SU-DHL-6 (cell line): Measurements from ENCODE around the gene PKD2.

ENCODE experiments used
- H2AFZ ChIP-seq: fragments of 200-600 bp; sonication (generic); 2 replicates; pipeline ENCODE4 v1.6.1; 2014; ENCODE audit warnings: low read depth, mild to moderate bottlenecking, moderate library complexity, mixed read lengths, antibody characterized with exemption, low read length; ENCODE audit not compliant: severe bottlenecking
- H3F3A ChIP-seq: fragments of 200-600 bp; shearing (Covaris generic); 2 replicates; pipeline ENCODE4 v1.6.0; 2016; ENCODE audit warnings: antibody characterized with exemption, mild to moderate bottlenecking; ENCODE audit not compliant: insufficient read depth
- H3K27ac ChIP-seq: fragments of 200-600 bp; sonication (generic); 2 replicates; pipeline ENCODE4 v1.5.1; 2016; ENCODE audit warnings: low read depth, mild to moderate bottlenecking, low read length, moderate library complexity, mixed read lengths
- H3K27me3 ChIP-seq: fragments of 200-600 bp; sonication (generic), shearing (Covaris generic); 2 replicates; pipeline ENCODE4 v1.6.0; 2014; ENCODE audit warnings: mild to moderate bottlenecking, low read length
- H3K36me3 ChIP-seq: fragments of 200-600 bp; sonication (generic); 2 replicates; pipeline ENCODE4 v1.6.1; 2014; ENCODE audit warnings: mild to moderate bottlenecking, low read length, mixed read lengths
- H3K4me2 ChIP-seq: fragments of 300-600, 200-600 bp; shearing (Covaris generic), sonication (generic); 2 replicates; pipeline ENCODE4 v1.6.0; 2014; ENCODE audit warnings: low read length, low read depth, mild to moderate bottlenecking; ENCODE audit not compliant: poor library complexity, severe bottlenecking
- H3K4me3 ChIP-seq: fragments of 200-600 bp; sonication (generic); 2 replicates; pipeline ENCODE4 v1.5.1; 2014; ENCODE audit warnings: antibody characterized with exemption, low read length, mild to moderate bottlenecking, mixed read lengths; ENCODE audit not compliant: insufficient read depth, poor library complexity, severe bottlenecking
- H3K79me2 ChIP-seq: fragments of 200-600 bp; sonication (generic); 2 replicates; pipeline ENCODE4 v1.6.1; 2014; ENCODE audit warnings: mild to moderate bottlenecking, low read length, moderate library complexity; ENCODE audit not compliant: insufficient read depth
- H3K9ac ChIP-seq: fragments of 200-600 bp; sonication (generic); 2 replicates; pipeline ENCODE4 v1.7.0; 2014; ENCODE audit warnings: mild to moderate bottlenecking, low read length
- H3K9me2 ChIP-seq: fragments of 200-600 bp; sonication (generic); replicated peaks from 2 replicates; pipeline ENCODE4 v1.6.1; 2014; ENCODE audit warnings: low read length; ENCODE audit not compliant: insufficient read depth
- H3K9me3 ChIP-seq: fragments of 200-600 bp; sonication (generic); 2 replicates; pipeline ENCODE4 v1.6.1; 2014; ENCODE audit warnings: low read length, mixed read lengths; ENCODE audit not compliant: insufficient read depth
- H4K20me1 ChIP-seq: fragments of 200-600 bp; sonication (generic); 2 replicates; pipeline ENCODE4 v1.6.1; 2014; ENCODE audit warnings: low read depth, mild to moderate bottlenecking, antibody characterized with exemption, low read length, moderate library complexity, mixed read lengths
- EZH2phosphoT487 ChIP-seq: fragments of 200-600 bp; sonication (generic), shearing (Covaris generic); conservative IDR thresholded peaks from 2 replicates; pipeline ENCODE4 v1.6.1; 2018; ENCODE audit warnings: mild to moderate bottlenecking, antibody characterized with exemption, low read length, moderate library complexity, mixed read lengths
- TF ChIP-seq, protein P1 (sequence below): fragments of 200-600 bp; sonication (generic); IDR thresholded peaks from one replicate; pipeline ENCODE4 v1.5.1; 2017; ENCODE audit warnings: antibody characterized with exemption, mild to moderate bottlenecking, low read length, moderate library complexity; ENCODE audit not compliant: insufficient read depth, poor library complexity, severe bottlenecking

The PKD2 gene

DNA sequence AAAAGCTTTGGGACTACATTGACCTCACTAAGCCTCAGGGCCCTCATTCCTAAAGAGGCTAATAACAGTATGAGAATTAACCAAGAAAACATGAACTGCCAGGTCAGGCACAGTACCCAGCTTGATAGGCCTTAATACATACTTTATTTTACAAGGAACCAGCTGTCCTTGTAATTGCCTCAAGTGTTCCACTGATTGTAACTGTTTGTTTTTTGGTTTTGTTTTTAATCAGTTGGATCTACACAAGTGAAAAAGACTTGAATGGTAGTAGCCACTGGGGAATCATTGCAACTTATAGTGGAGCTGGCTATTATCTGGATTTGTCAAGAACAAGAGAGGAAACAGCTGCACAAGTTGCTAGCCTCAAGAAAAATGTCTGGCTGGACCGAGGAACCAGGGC lies 35.6 kb downstream of the PKD2 start:
- no peak overlapping the region for H3K9ac ChIP-seq
- no peaks in the 10 kb centered on the region for H3F3A ChIP-seq
- H3K4me2 ChIP-seq: no peak overlapping the region
- H3K79me2 ChIP-seq: no peaks in the 10 kb centered on the region
- no peak overlapping the region for H2AFZ ChIP-seq
- H3K9me3 ChIP-seq: no peaks in the 10 kb centered on the region
- H4K20me1 ChIP-seq: no peaks in the 10 kb centered on the region
- TF ChIP-seq EZH2phosphoT487: no peak
- TF ChIP-seq, protein P1, sequence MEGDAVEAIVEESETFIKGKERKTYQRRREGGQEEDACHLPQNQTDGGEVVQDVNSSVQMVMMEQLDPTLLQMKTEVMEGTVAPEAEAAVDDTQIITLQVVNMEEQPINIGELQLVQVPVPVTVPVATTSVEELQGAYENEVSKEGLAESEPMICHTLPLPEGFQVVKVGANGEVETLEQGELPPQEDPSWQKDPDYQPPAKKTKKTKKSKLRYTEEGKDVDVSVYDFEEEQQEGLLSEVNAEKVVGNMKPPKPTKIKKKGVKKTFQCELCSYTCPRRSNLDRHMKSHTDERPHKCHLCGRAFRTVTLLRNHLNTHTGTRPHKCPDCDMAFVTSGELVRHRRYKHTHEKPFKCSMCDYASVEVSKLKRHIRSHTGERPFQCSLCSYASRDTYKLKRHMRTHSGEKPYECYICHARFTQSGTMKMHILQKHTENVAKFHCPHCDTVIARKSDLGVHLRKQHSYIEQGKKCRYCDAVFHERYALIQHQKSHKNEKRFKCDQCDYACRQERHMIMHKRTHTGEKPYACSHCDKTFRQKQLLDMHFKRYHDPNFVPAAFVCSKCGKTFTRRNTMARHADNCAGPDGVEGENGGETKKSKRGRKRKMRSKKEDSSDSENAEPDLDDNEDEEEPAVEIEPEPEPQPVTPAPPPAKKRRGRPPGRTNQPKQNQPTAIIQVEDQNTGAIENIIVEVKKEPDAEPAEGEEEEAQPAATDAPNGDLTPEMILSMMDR: no peak
- H3K27ac ChIP-seq: no peak overlapping the region
- no peaks in the 10 kb centered on the region for H3K9me2 ChIP-seq
- no peak overlapping the region for H3K4me3 ChIP-seq
- no peaks in the 10 kb centered on the region for H3K27me3 ChIP-seq
- H3K36me3 ChIP-seq: no peaks in the 10 kb centered on the region

DNA sequence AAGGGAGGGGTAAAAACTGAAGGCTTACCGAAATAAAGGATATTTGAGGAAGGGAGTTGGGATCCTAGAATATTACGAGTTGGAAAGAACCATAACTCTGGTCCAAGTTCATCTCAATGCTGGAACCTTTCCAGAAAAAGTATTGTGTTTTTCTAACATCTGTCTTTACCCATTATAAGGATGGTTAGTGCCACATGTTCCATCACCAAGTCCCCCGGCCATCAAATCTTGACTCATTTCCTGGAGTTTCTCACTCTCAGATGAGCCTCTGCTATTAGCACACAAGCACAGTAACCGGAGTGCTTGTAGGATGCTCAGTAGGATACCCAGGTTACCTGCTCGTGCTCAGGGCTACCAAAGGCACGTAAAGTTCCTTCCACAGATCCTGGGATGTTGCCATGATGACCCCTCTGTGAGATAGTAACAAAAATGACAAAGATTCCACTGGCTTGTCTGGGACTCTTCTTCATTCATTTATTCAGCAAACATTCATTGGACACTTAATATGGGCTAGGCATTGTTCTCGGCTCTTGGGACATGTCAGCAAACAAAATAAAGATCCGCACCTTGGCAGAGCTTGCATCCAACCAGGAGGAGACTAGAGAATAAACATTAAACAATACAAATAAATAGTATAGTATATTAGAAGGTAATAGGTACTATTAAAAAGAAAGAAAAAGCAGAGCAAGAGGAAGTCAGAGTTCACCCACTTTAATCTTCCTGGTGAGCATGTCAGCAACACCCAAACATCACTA lies 36.3 kb downstream of the PKD2 start:
- Histone ChIP-seq H3K27ac (no peak overlapping the region), H3K9me3 (no peaks in the 10 kb centered on the region), H3K4me3 (no peak overlapping the region), H3K9ac (no peak overlapping the region), H3K79me2 (no peaks in the 10 kb centered on the region), H3F3A (no peaks in the 10 kb centered on the region), H4K20me1 (no peaks in the 10 kb centered on the region), H3K27me3 (no peaks in the 10 kb centered on the region), H3K9me2 (no peaks in the 10 kb centered on the region), H3K4me2 (no peak overlapping the region), H2AFZ (no peak overlapping the region), H3K36me3 (no peaks in the 10 kb centered on the region)
- no peak for TF ChIP-seq EZH2phosphoT487
- TF ChIP-seq, protein P1: no peak

DNA sequence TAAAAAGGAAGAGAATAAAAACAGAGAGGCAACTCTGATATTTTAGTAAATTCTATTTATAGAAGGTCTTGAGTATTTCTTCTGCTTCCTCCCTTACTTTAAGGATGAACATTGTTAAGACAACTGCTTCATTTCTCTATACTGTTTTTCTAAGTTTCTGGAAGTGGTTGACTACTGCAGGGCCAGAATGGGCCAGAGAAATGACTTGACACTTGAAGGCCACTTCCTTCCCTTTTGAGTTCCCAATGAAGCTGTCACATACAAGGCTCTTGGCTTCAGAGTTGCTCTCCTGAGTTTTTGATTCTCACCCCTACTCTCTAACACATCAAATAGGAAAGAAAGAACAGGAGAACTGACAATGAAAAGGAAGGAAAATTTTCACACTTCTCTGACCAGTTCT lies 37.6 kb downstream of the PKD2 start:
- no peak overlapping the region for H3K4me3 ChIP-seq
- no peaks in the 10 kb centered on the region for H3F3A ChIP-seq
- no peaks in the 10 kb centered on the region for H3K9me2 ChIP-seq
- no peaks in the 10 kb centered on the region for H4K20me1 ChIP-seq
- H3K27ac ChIP-seq: no peak overlapping the region
- H3K79me2 ChIP-seq: no peaks in the 10 kb centered on the region
- H2AFZ ChIP-seq: no peak overlapping the region
- no peak overlapping the region for H3K9ac ChIP-seq
- no peak overlapping the region for H3K4me2 ChIP-seq
- no peak for TF ChIP-seq EZH2phosphoT487
- TF ChIP-seq, protein P1: no peak
- H3K27me3 ChIP-seq: no peaks in the 10 kb centered on the region
- no peaks in the 10 kb centered on the region for H3K36me3 ChIP-seq
- H3K9me3 ChIP-seq: no peaks in the 10 kb centered on the region
